Measurements from ENCODE around the gene ADGRD2.

DNA sequence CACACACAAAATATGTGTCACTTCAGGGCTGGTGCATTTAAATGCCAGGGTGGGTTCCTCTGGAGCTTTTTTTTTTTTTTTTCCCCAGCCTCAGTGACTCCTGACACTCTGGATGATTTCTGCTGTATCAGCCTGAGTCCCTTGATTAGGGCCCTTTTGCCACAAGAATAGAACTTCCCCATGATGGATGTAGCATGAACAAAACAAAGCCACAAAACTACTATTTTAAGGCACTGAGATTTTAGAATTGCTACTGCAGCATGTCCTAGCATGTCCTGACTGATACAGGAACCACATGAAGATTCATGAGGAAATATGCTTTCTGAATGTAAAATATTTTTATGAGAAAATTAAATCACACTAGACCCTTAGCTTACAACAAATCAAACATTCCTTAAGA, 13.9 kb upstream of the ADGRD2 start:
- TF ChIP-seq, protein P1, sequence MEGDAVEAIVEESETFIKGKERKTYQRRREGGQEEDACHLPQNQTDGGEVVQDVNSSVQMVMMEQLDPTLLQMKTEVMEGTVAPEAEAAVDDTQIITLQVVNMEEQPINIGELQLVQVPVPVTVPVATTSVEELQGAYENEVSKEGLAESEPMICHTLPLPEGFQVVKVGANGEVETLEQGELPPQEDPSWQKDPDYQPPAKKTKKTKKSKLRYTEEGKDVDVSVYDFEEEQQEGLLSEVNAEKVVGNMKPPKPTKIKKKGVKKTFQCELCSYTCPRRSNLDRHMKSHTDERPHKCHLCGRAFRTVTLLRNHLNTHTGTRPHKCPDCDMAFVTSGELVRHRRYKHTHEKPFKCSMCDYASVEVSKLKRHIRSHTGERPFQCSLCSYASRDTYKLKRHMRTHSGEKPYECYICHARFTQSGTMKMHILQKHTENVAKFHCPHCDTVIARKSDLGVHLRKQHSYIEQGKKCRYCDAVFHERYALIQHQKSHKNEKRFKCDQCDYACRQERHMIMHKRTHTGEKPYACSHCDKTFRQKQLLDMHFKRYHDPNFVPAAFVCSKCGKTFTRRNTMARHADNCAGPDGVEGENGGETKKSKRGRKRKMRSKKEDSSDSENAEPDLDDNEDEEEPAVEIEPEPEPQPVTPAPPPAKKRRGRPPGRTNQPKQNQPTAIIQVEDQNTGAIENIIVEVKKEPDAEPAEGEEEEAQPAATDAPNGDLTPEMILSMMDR (IDR thresholded peaks at IDR 0.05; ENCODE audit: low read depth, low read length, poor library complexity, severe bottlenecking), result no peak
- TF ChIP-seq EZH2phosphoT487 (IDR thresholded peaks at IDR 0.05; ENCODE audit: borderline replicate concordance, low read length), result no peak

All from DOHH2 (cell line).